H9 (cell line): Measurements from ENCODE around the gene TAOK2. TPM values are rescaled to one million over a fixed set of nuclear protein-coding genes. Genes with fewer than 3 reads are reported as not detected.
A peak's percentile ranks its signal among the peaks of the same experiment; 100 is the strongest.

Source experiments
- DNase-seq: peaks from one replicate; pipeline ENCODE4 v3.0.0-alpha.2; 2017
- H2AFZ ChIP-seq: one replicate; pipeline ENCODE4 v1.6.1; 2013; ENCODE audit warnings: mild to moderate bottlenecking, low read length, control low read depth, moderate library complexity
- H2AK5ac ChIP-seq: 2 replicates; pipeline ENCODE4 v1.6.1; 2013; ENCODE audit warnings: low read length, control low read depth, mixed read lengths; ENCODE audit not compliant: insufficient read length
- H2BK120ac ChIP-seq: one replicate; pipeline ENCODE4 v1.6.1; 2013; ENCODE audit warnings: low read depth, mild to moderate bottlenecking, low read length, control low read depth, inconsistent platforms; ENCODE audit not compliant: poor library complexity, severe bottlenecking
- H2BK12ac ChIP-seq: 2 replicates; pipeline ENCODE4 v1.6.1; 2013; ENCODE audit warnings: low read length, control low read depth, mixed read lengths, low read depth; ENCODE audit not compliant: insufficient read length
- H2BK15ac ChIP-seq: 2 replicates; pipeline ENCODE4 v1.6.1; 2013; ENCODE audit warnings: low read depth, low read length, control low read depth
- H2BK20ac ChIP-seq: one replicate; pipeline ENCODE4 v1.6.1; 2013; ENCODE audit warnings: low read depth, mild to moderate bottlenecking, low read length, control low read depth, inconsistent platforms; ENCODE audit not compliant: poor library complexity, severe bottlenecking
- H2BK5ac ChIP-seq: 2 replicates; pipeline ENCODE4 v1.6.1; 2013; ENCODE audit warnings: low read length, control low read depth, mixed read lengths; ENCODE audit not compliant: insufficient read length
- H3K14ac ChIP-seq: 2 replicates; pipeline ENCODE4 v1.6.1; 2013; ENCODE audit warnings: low read length, control low read depth; ENCODE audit not compliant: insufficient read depth
- H3K18ac ChIP-seq: 2 replicates; pipeline ENCODE4 v1.6.1; 2013; ENCODE audit warnings: low read depth, mild to moderate bottlenecking, mixed read lengths, low read length, control low read depth; ENCODE audit not compliant: insufficient read length
- H3K23ac ChIP-seq: 2 replicates; pipeline ENCODE4 v1.6.1; 2013; ENCODE audit warnings: low read length, control low read depth, mixed read lengths, low read depth; ENCODE audit not compliant: insufficient read length
- H3K23me2 ChIP-seq: 2 replicates; pipeline ENCODE4 v1.6.1; 2013; ENCODE audit warnings: low read depth, mild to moderate bottlenecking, mixed read lengths, low read length, control low read depth; ENCODE audit not compliant: insufficient read length, poor library complexity, severe bottlenecking
- H3K27ac ChIP-seq: 2 replicates; pipeline ENCODE4 v1.5.1; 2013; ENCODE audit warnings: low read length, control low read depth, mixed read lengths, low read depth; ENCODE audit not compliant: insufficient read length
- H3K27me3 ChIP-seq: 2 replicates; pipeline ENCODE4 v1.6.1; 2013; ENCODE audit warnings: low read length, control low read depth, inconsistent platforms; ENCODE audit not compliant: insufficient read depth
- H3K4ac ChIP-seq: 2 replicates; pipeline ENCODE4 v1.6.1; 2013; ENCODE audit warnings: low read depth, mild to moderate bottlenecking, control low read depth, inconsistent platforms, low read length, moderate library complexity
- H3K4me1 ChIP-seq: 2 replicates; pipeline ENCODE4 v1.6.1; 2013; ENCODE audit warnings: low read length, control low read depth, inconsistent platforms; ENCODE audit not compliant: insufficient read depth
- H3K4me2 ChIP-seq: 2 replicates; pipeline ENCODE4 v1.6.1; 2013; ENCODE audit warnings: low read length, control low read depth, mixed read lengths; ENCODE audit not compliant: insufficient read length, insufficient read depth
- H3K56ac ChIP-seq: 2 replicates; pipeline ENCODE4 v1.6.1; 2013; ENCODE audit warnings: low read depth, mild to moderate bottlenecking, mixed read lengths, low read length, control low read depth; ENCODE audit not compliant: insufficient read length
- H3K79me1 ChIP-seq: 2 replicates; pipeline ENCODE4 v1.6.1; 2013; ENCODE audit warnings: low read depth, mild to moderate bottlenecking, moderate library complexity, low read length, control low read depth, inconsistent platforms; ENCODE audit not compliant: insufficient read depth, poor library complexity, severe bottlenecking
- H3K79me2 ChIP-seq: 2 replicates; pipeline ENCODE4 v1.6.1; 2013; ENCODE audit warnings: low read length, control low read depth, inconsistent platforms; ENCODE audit not compliant: insufficient read depth
- H3K9ac ChIP-seq: 2 replicates; pipeline ENCODE4 v1.6.1; 2013; ENCODE audit warnings: low read length, control low read depth, mixed read lengths; ENCODE audit not compliant: insufficient read length; ENCODE audit errors: extremely low read depth
- H3K9me3 ChIP-seq: one replicate; pipeline ENCODE4 v1.6.1; 2013; ENCODE audit warnings: low read depth, low read length, inconsistent platforms; ENCODE audit not compliant: control insufficient read depth
- H3T11ph ChIP-seq: one replicate; pipeline ENCODE4 v1.6.1; 2013; ENCODE audit warnings: mild to moderate bottlenecking, low read length, control low read depth, inconsistent platforms
- H4K20me1 ChIP-seq: one replicate; pipeline ENCODE4 v1.6.1; 2013; ENCODE audit not compliant: control insufficient read depth, insufficient read length, insufficient read depth
- H4K5ac ChIP-seq: 2 replicates; pipeline ENCODE4 v1.6.1; 2013; ENCODE audit warnings: low read depth, mild to moderate bottlenecking, mixed read lengths, low read length, control low read depth; ENCODE audit not compliant: insufficient read length
- H4K8ac ChIP-seq: replicated peaks from 2 replicates; pipeline ENCODE4 v1.6.1; 2013; ENCODE audit warnings: low read length, control low read depth, mixed read lengths, low read depth; ENCODE audit not compliant: insufficient read length
- H4K91ac ChIP-seq: 2 replicates; pipeline ENCODE4 v1.6.1; 2013; ENCODE audit warnings: low read depth, mild to moderate bottlenecking, moderate library complexity, mixed read lengths, low read length, control low read depth; ENCODE audit not compliant: insufficient read length
- H3K27ac Mint-ChIP-seq, 3 experiments: 2 replicates in 2 of 3; 3 replicates in 1 of 3; pipeline ENCODE4 v1.8.0; 2020 to 2021; ENCODE audit warnings: mixed read lengths in 3 of 3, mild to moderate bottlenecking in 1 of 3, moderate library complexity in 1 of 3
- H3K27me3 Mint-ChIP-seq: 2 replicates; pipeline ENCODE4 v1.8.0; 2021; ENCODE audit warnings: low read depth, mild to moderate bottlenecking, moderate library complexity, mixed read lengths
- H3K36me3 Mint-ChIP-seq, 3 experiments: 2 replicates in 2 of 3; 3 replicates in 1 of 3; pipeline ENCODE4 v1.8.0; 2020 to 2021; ENCODE audit warnings: low read depth in 3 of 3, mixed read lengths in 3 of 3; ENCODE audit not compliant: insufficient read depth in 1 of 3
- H3K4me1 Mint-ChIP-seq, 2 experiments: 2 replicates each; pipeline ENCODE4 v1.8.0; 2020; ENCODE audit warnings: mixed read lengths in 2 of 2
- H3K4me3 Mint-ChIP-seq, 2 experiments: 2 replicates in 1 of 2; 3 replicates in 1 of 2; pipeline ENCODE4 v1.8.0; 2020 to 2021; ENCODE audit warnings: mild to moderate bottlenecking in 2 of 2, mixed read lengths in 2 of 2, moderate library complexity in 1 of 2
- H3K9me3 Mint-ChIP-seq, 2 experiments: 2 replicates in 1 of 2; 3 replicates in 1 of 2; pipeline ENCODE4 v1.8.0; 2020; ENCODE audit warnings: mild to moderate bottlenecking in 2 of 2, mixed read lengths in 2 of 2, moderate library complexity in 1 of 2
- WGBS: extraction: QIAGEN DNeasy Blood & Tissue Kit; methylation state at CpG from one replicate; pipeline ENCODE4 v1.1.7; 2013; ENCODE audit warnings: missing lambda C conversion rate, low lambda C conversion rate, mixed read lengths; ENCODE audit not compliant: insufficient read length; ENCODE audit errors: extremely low coverage; 5-methylcytosine and 5-hydroxymethylcytosine counted together
- total RNA-seq: library from RNA; stranded (reverse); gene quantifications from 2 replicates; pipeline ENCODE4 v1.2.1, GENCODE V29; 2021
- TF ChIP-seq, protein P1 (sequence below): fragments of 200-600 bp; sonication (generic); conservative IDR thresholded peaks from 3 replicates; pipeline ENCODE4 v1.8.0; 2021; ENCODE audit warnings: antibody characterized with exemption, mild to moderate bottlenecking

The TAOK2 gene
- total RNA-seq, 1 experiment from 2014 or later, result 43.9 TPM

DNA sequence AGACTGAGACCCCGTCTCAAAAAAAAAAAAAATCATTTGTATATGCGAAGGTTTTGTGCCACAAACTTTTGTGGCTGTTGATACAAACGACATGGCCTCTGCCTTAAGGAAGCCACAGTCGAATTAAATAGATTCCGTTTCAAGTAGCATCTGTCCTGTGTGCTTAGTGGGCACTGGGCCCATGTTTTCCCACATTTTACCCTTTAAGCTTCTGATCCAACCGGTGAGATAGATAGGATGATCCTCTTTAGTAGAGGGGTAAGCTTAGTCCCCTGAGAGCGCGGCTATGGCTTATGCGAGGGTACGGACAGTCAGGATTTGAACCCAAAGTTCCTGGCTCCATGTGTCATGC lies 12.6 kb upstream of the TAOK2 start:
- H3K9me3 ChIP-seq, result no peaks in the 10 kb centered on the region
- Mint-ChIP-seq H3K4me1 (peaks cover 13 to 16% of the 10 kb centered on the region in 2 experiments), H3K36me3 (peaks cover 3 to 15% (median 14%) of the 10 kb centered on the region in 3 experiments), H3K4me3 (peak overlapping the region; percentile 78 to 81), H3K9me3 (no peaks in the 10 kb centered on the region), H3K27ac (no peak overlapping the region; a peak in 1 of 7 replicates), H3K27me3 (peaks cover 4% of the 10 kb centered on the region)
- H2AFZ ChIP-seq, result no peak overlapping the region
- H3K4me2 ChIP-seq, result peak overlapping the region; percentile 47
- no peak overlapping the region for H4K8ac ChIP-seq
- no peak overlapping the region for H2BK5ac ChIP-seq
- H3K9ac ChIP-seq, result no peak overlapping the region
- H3K27me3 ChIP-seq, result no peaks in the 10 kb centered on the region
- peaks cover 9% of the 10 kb centered on the region for H3K23me2 ChIP-seq
- no peak overlapping the region for H2BK12ac ChIP-seq
- H2AK5ac ChIP-seq, result no peak overlapping the region
- no peak overlapping the region for H3K4ac ChIP-seq
- no peak for DNase-seq
- H2BK15ac ChIP-seq, result no peak overlapping the region
- no peak overlapping the region for H3T11ph ChIP-seq
- H2BK120ac ChIP-seq, result no peak overlapping the region
- TF ChIP-seq, protein P1, sequence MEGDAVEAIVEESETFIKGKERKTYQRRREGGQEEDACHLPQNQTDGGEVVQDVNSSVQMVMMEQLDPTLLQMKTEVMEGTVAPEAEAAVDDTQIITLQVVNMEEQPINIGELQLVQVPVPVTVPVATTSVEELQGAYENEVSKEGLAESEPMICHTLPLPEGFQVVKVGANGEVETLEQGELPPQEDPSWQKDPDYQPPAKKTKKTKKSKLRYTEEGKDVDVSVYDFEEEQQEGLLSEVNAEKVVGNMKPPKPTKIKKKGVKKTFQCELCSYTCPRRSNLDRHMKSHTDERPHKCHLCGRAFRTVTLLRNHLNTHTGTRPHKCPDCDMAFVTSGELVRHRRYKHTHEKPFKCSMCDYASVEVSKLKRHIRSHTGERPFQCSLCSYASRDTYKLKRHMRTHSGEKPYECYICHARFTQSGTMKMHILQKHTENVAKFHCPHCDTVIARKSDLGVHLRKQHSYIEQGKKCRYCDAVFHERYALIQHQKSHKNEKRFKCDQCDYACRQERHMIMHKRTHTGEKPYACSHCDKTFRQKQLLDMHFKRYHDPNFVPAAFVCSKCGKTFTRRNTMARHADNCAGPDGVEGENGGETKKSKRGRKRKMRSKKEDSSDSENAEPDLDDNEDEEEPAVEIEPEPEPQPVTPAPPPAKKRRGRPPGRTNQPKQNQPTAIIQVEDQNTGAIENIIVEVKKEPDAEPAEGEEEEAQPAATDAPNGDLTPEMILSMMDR, result no peak
- no peak overlapping the region for H3K56ac ChIP-seq
- no peak overlapping the region for H3K14ac ChIP-seq
- H3K79me1 ChIP-seq, result no peaks in the 10 kb centered on the region
- no peak overlapping the region for H4K5ac ChIP-seq
- no CpG with 5 or more reads among the region's 10 CpGs for WGBS
- H3K18ac ChIP-seq, result no peak overlapping the region
- H3K27ac ChIP-seq, result no peak overlapping the region
- H3K23ac ChIP-seq, result no peak overlapping the region
- H4K91ac ChIP-seq, result no peak overlapping the region
- H3K4me1 ChIP-seq, result no peaks in the 10 kb centered on the region; the same call in 1 of the 2 replicates
- no peak overlapping the region for H2BK20ac ChIP-seq
- H4K20me1 ChIP-seq, result no peaks in the 10 kb centered on the region
- no peaks in the 10 kb centered on the region for H3K79me2 ChIP-seq
